Panc1 (cell line): ENCODE results near the gene COL4A3. TPM values are rescaled to one million over a fixed set of nuclear protein-coding genes. Genes with fewer than 3 reads are reported as not detected.
A peak's percentile ranks its signal among the peaks of the same experiment; 100 is the strongest.
"Not testable (repeated sequence)": the region's sequence is repeated elsewhere in the genome, so short reads cannot be mapped to it uniquely, and the experiment has no call there.

Experiments
- ATAC-seq: fragments of 200-7000 bp; cut with Tn5 transposase; 2 replicates; pipeline ENCODE4 v1.9.1; 2020; ENCODE audit warnings: mild to moderate bottlenecking, moderate library complexity
- BruUV-seq: library from RNA; stranded (reverse); fragments of 400-500 nt; replicated peaks from 2 replicates; lab custom pipeline; 2021; lab: Mats Ljungman, UMichigan
- CTCF ChIA-PET: fragments of 300-600 bp; sonication (Branson Sonifier 250); formaldehyde crosslinking; loops from one replicate; lab custom pipeline; 2022; ENCODE audit warnings: antibody characterized with exemption; lab: Charles Lee
- POLR2A ChIA-PET: fragments of 300-600 bp; sonication (Branson Sonifier 250); formaldehyde crosslinking; loops from one replicate; lab custom pipeline; 2022; ENCODE audit warnings: antibody characterized with exemption; lab: Charles Lee
- DNase-seq: peaks from one replicate; pipeline ENCODE4 v3.0.0-alpha.2; 2010; ENCODE audit warnings: low read depth, low spot score
- H3K27ac ChIP-seq: 2 replicates; pipeline ENCODE4 v1.5.1; 2011; ENCODE audit warnings: mild to moderate bottlenecking, low read length, inconsistent platforms
- H3K27me3 ChIP-seq: fragments of 200-500 bp; sonication (Bioruptor generic); 2 replicates; pipeline ENCODE4 v1.6.0; 2014; ENCODE audit warnings: low read length, inconsistent platforms; ENCODE audit not compliant: control insufficient read depth, insufficient read depth
- H3K36me3 ChIP-seq: fragments of 200-500 bp; sonication (Bioruptor generic); 2 replicates; pipeline ENCODE4 v1.5.1; 2014; ENCODE audit warnings: inconsistent platforms, mild to moderate bottlenecking, low read length, moderate library complexity; ENCODE audit not compliant: control insufficient read depth, insufficient read depth
- H3K4me1 ChIP-seq: 2 replicates; pipeline ENCODE4 v1.5.1; 2011; ENCODE audit warnings: inconsistent platforms, mild to moderate bottlenecking, low read length, moderate library complexity; ENCODE audit not compliant: control insufficient read depth, insufficient read depth
- H3K4me3 ChIP-seq, 2 experiments: 2 replicates each; pipeline ENCODE4 v1.5.1; 2011 to 2012; ENCODE audit warnings: low read depth in 2 of 2, low read length in 2 of 2, mild to moderate bottlenecking in 2 of 2, inconsistent platforms in 1 of 2, moderate library complexity in 1 of 2
- H3K9me3 ChIP-seq: fragments of 200-500 bp; sonication (Bioruptor generic); 2 replicates; pipeline ENCODE4 v1.5.1; 2014; ENCODE audit warnings: low read depth, mild to moderate bottlenecking, inconsistent platforms, low read length, moderate library complexity; ENCODE audit not compliant: control insufficient read depth, insufficient read depth
- CTCF ChIP-seq: fragments of 450-650 bp; IDR thresholded peaks from 2 replicates; pipeline ENCODE4 v1.5.1; 2017; ENCODE audit warnings: mild to moderate bottlenecking
- POLR2AphosphoS5 ChIP-seq: IDR thresholded peaks from 2 replicates; pipeline ENCODE4 v1.6.1; 2012; ENCODE audit warnings: mild to moderate bottlenecking, low read depth, low read length, moderate library complexity
- REST ChIP-seq, 2 experiments: IDR thresholded peaks; 2 replicates each; pipeline ENCODE4 v1.6.1; 2011 to 2012; ENCODE audit warnings: low read depth in 2 of 2, control low read depth in 1 of 2, low read length in 1 of 2, mild to moderate bottlenecking in 1 of 2, moderate library complexity in 1 of 2; ENCODE audit not compliant: insufficient read depth in 1 of 2
- SIN3A ChIP-seq: IDR thresholded peaks from 2 replicates; pipeline ENCODE4 v1.6.1; 2012; ENCODE audit warnings: low read depth, mild to moderate bottlenecking, low read length, moderate library complexity, borderline replicate concordance; ENCODE audit not compliant: insufficient read depth
- TCF7L2 ChIP-seq: IDR thresholded peaks from 2 replicates; pipeline ENCODE4 v1.6.1; 2011; ENCODE audit warnings: mild to moderate bottlenecking, low read depth, low read length, inconsistent platforms
- in situ Hi-C: cut with HindIII; loops from 2 replicates; pipeline ENCODE4 v1.10.0; 2016; ENCODE audit warnings: low sequenced_read_pairs, low pct_unique_long_range_greater_than_20kb
- intact Hi-C: fragments of 100-400 bp; cut with micrococcal nuclease; formaldehyde crosslinking; loops from one replicate; pipeline ENCODE4 v1.10.0; 2022; ENCODE audit not compliant: unreplicated experiment
- total RNA-seq: library from RNA; stranded (reverse); gene quantifications from one replicate; pipeline ENCODE4 v1.2.1, GENCODE V29; 2021; ENCODE audit not compliant: unreplicated experiment

The COL4A3 gene
- total RNA-seq, 1 experiment from 2014 or later: 0.18 TPM

- no TSS peak for BruUV-seq
- intact Hi-C loops (no loop called here), in situ Hi-C loops (no loop called here)
- CTCF ChIA-PET: no interaction called here
- Histone ChIP-seq H3K9me3 (no peaks in the 10 kb centered on the region), H3K27me3 (no peaks in the 10 kb centered on the region), H3K4me1 (no peaks in the 10 kb centered on the region), H3K27ac (no peak overlapping the region), H3K4me3 (no peak overlapping the region), H3K36me3 (no peaks in the 10 kb centered on the region)
- ATAC-seq (no peak), DNase-seq (no peak)
- POLR2A ChIA-PET: no interaction called here
- TF ChIP-seq REST (IDR thresholded peaks at IDR 0.05; ENCODE audit: insufficient read depth in 1 of 2, low read depth in 2 of 2, low read length in 1 of 2) (no peak), POLR2AphosphoS5 (no peak), TCF7L2 (no peak), CTCF (no peak), SIN3A (no peak)
These were observed 57.9 kb downstream of the COL4A3 start for GRCh38 chr2:227222292-227222691.

- in situ Hi-C loops, H3K4me3 ChIP-seq, ATAC-seq, BruUV-seq, H3K27ac ChIP-seq, intact Hi-C loops, H3K9me3 ChIP-seq, H3K4me1 ChIP-seq, H3K36me3 ChIP-seq, H3K27me3 ChIP-seq, DNase-seq, POLR2A ChIA-PET: not testable (repeated sequence)
- CTCF ChIA-PET: interaction anchor here (0.6 kb wide), 1 partner anchor 376 kb away, joined by 6 read pairs; no protein-coding TSS in a partner anchor
These were observed 61.2 kb downstream of the COL4A3 start for GRCh38 chr2:227225641-227226040.

DNA sequence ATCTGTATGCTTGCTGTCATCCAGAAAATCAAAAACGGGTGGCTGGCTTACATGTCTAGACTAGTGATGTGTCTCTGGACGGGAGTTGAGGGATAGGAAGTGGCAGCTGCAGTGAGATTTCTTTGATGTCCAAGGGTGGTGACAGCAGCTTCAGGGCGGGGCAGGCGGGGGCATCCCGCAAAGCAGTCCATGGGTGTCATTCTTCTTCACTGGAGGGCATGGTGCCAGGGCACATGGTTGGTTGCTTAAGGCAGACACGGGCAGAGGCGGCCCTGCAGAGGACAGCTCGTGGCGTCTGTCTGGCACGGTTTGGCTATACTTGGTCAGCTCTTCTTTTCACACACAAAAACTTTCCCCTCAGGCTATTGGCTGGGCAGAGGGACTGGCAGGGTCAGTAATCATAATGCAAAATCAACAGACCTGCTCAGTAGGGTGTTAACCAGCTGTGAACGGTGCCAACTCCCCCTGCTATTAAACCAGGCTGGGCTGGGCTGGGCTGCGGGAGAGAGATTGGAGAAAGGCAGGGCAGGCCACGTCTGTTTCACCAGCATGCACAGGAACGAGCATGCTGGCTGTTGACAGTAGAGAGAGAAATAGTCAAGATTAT, 63.7 kb downstream of the COL4A3 start:
- TF ChIP-seq REST (IDR thresholded peaks at IDR 0.05; ENCODE audit: insufficient read depth in 1 of 2, low read depth in 2 of 2, low read length in 1 of 2) (no peak), CTCF (no peak), TCF7L2 (no peak), SIN3A (no peak), POLR2AphosphoS5 (no peak)
- CTCF ChIA-PET: no interaction called here
- Histone ChIP-seq H3K27me3 (peaks cover 4% of the 10 kb centered on the region; the same call in 1 of the 2 replicates), H3K4me3 (no peak overlapping the region), H3K27ac (no peak overlapping the region), H3K36me3 (no peaks in the 10 kb centered on the region), H3K9me3 (no peaks in the 10 kb centered on the region), H3K4me1 (no peaks in the 10 kb centered on the region)
- ATAC-seq: 0 out of 2 replicates have a peak, but pooled peaks have one; percentile 38
- intact Hi-C loops: no loop called here
- no peak for DNase-seq
- POLR2A ChIA-PET: no interaction called here
- no TSS peak for BruUV-seq
- in situ Hi-C loops: no loop called here
